Endometrium (tissue), 2 donors: Measurements from ENCODE around the gene TTC33.
"Not testable (repeated sequence)": the region's sequence is repeated elsewhere in the genome, so short reads cannot be mapped to it uniquely, and the experiment has no call there.

Experiments
- FAIRE-seq: peaks from 2 replicates; lab custom pipeline; 2012; peaks lifted over from hg19 to GRCh38; lab: Jason Lieb, UNC
- donor health status: control.
- donor health status: control.

TTC33 gene

GRCh38 chr5:40679148-40679912 is 76.4 kb downstream of the TTC33 start:
- FAIRE-seq: no peak

- no peak for FAIRE-seq
Observed at GRCh38 chr5:40678460-40679147, 77.2 kb downstream of the TTC33 start.

DNA sequence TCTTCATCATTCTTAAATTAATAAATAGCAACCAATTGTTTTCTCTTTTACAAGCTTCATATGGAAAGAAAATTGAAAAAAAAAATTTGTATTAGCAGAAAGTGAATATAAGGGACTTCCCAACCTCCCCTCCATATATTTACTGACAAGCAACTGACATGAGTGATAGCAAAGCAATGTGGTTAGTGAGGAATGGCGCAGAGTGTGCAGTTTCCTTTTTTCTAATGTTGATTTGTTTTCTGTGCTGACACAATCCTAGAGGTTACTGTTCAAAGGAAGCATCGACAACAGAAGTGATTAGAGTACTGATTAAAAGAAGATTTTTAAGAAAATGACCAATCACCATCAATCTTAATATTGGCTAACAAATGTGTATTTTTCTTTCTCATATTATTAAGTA is 77.7 kb downstream of the TTC33 start:
- no peak for FAIRE-seq

- no peak for FAIRE-seq
Observed at GRCh38 chr5:40677456-40677855, 78.3 kb downstream of the TTC33 start.

GRCh38 chr5:40676613-40677343 is 79.0 kb downstream of the TTC33 start:
- FAIRE-seq: no peak

DNA sequence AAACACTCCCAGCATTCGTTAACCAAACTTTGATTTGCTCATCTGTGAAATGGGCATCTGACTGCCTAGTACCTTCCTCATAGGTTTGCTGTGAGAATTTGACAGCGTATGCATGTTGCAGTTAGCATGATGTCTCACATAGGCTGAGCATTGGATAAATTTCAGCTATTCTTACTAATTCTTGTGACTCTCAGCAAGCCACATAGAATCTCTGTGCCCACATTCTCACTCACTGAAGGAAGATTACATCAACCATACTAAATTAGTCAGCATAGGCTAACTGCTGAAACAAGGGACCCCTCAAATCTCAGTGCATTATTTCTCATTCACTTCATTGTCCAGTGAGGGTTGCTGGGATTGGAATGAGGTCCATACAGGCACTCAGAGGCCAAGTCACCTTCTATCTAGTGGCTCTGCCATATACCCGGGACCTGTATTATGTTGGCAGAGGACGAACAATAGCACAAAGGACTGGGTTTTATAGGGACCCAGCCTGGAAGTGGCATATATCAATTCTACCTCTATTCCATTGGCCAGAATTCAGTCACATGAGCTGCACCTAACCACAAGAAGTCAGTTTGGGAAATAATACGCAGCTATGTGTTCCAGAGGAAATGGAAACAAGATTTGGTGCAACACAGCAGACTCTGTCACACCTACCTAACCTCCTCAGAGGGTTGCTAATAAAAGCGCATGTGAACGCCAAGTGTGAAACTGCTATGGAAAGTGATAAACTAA is 80.2 kb downstream of the TTC33 start:
- no peak for FAIRE-seq

DNA sequence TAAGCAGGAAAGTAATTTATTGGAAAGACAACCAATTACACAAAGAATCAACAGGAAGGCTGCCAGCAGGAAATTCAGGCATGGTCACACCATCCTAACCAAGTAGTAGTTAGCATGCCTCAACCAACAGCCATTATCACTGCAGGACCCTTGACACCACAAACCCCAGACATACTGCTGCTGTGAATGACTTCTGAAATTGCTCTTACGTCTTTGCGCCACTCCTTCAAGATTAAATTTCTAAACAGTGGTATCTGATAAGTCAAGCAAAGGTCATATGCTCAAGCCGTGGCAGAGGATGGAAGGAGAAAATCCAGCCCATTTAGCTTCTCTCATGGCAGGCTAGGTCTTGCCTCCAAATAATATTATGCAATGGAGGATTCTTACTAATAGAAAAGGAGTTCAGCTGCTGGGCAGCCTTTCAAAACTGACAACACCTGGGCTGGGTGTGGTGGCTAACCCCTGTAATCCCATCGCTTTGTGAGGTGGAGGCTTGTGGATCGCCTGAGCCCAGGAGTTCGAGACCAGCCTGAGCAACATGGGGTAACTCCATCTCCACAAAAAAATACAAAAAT is 81.0 kb downstream of the TTC33 start:
- no peak for FAIRE-seq

- FAIRE-seq: no peak
Observed at GRCh38 chr5:40672425-40672824, 83.3 kb downstream of the TTC33 start.

DNA sequence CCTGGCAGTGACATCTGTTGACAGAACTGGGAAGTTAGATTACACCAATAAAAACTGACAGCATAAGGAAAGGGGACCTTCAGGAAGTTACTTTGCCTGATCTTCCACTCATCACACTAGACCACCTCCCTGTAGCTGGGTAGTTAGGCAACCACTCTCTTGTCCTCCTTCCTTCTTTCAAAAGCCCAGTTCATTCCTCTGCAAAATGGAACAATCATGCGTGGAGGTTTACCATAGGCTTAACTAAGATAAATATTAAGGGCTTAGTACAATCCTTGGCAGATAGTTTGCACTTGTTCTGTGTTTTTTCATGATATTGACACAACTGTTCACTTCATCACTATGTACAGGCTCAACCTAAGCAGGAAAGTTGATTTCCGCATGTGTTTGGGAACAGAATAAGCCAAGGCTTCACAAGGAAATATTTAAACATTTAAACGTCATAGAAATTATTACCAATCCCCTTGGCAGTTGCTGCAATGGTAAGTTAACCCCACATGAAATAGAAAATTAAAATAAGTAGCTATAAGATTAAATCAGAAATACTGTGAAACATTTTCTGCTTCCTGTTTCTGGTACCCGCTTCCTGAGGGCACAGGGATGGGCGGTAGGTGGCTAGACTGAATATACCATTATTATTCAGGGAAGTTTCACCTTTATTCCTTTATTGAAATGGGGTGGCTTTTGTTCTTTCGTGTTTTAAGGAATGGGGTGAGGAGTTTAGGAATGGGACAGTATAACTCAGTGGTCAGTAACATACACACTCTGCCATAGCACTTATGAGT is 86.0 kb downstream of the TTC33 start:
- no peak for FAIRE-seq

DNA sequence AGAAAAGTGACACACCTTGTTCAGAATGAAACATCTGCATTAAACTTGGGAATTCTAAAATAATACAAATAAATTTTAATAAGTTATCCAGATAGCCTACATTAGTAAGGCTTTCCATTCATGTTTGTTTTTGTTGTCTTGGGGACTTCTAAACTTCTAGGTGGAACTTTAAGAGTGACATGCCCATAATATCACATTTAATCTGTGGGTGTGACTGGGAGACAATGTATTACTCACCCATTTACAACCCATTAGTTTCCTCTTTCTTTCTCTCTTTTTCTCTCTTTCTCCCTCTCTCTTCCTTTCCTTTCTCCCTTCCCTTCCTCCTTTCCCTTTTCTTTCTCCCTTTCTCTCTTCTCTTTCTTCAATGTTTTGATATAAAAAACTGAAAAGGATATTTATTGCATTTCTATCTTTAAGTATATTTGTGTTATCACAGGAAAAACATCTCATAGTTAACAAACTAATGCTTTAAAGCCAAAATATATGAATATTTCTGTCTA is 88.5 kb downstream of the TTC33 start:
- no peak for FAIRE-seq

- no peak for FAIRE-seq
Observed at GRCh38 chr5:40666657-40667056, 89.1 kb downstream of the TTC33 start.

GRCh38 chr5:40665635-40666298 is 90.0 kb downstream of the TTC33 start:
- FAIRE-seq: no peak

DNA sequence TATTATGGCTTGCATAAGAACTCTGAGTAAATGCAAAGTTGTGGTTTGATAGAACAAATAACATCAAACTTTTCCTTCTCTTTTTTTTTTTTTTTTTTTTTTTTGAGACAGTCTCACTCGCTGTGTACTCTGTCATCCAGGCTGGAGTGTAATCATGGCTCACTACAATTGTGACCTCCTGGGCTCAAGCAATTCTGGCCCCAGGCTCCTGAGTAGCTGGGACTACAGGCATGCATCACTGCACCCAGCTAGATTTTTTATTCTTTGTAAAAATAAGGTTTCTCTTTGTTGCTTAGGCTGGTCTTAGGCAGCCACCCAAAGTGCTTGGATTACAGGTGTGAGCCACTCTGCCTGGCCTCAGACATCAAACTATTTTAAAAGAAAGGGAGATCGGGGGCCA is 95.0 kb downstream of the TTC33 start:
- no peak for FAIRE-seq

- no peak for FAIRE-seq
Observed at GRCh38 chr5:40656766-40657165, 99.0 kb downstream of the TTC33 start.

DNA sequence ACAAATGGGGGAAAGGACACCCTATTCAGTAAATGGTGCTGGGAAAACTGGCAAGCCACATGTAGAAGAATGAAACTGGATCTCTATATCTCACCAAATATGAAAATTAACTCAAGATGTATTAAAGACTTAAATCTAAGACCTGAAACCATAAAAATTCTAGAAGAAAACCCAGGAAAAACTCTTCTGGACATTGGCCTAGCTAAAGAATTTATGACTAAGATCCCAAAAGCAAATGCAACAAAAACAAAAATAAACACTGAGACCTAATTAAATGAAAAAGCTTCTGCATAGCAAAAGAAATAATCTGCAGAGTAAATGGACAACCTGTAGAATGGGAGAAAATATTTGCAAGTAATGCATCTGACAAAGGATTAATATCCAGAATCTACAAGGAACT is 99.7 kb downstream of the TTC33 start:
- not testable (repeated sequence) for FAIRE-seq

GRCh38 chr5:40655138-40655537 is 100.6 kb downstream of the TTC33 start:
- no peak for FAIRE-seq

DNA sequence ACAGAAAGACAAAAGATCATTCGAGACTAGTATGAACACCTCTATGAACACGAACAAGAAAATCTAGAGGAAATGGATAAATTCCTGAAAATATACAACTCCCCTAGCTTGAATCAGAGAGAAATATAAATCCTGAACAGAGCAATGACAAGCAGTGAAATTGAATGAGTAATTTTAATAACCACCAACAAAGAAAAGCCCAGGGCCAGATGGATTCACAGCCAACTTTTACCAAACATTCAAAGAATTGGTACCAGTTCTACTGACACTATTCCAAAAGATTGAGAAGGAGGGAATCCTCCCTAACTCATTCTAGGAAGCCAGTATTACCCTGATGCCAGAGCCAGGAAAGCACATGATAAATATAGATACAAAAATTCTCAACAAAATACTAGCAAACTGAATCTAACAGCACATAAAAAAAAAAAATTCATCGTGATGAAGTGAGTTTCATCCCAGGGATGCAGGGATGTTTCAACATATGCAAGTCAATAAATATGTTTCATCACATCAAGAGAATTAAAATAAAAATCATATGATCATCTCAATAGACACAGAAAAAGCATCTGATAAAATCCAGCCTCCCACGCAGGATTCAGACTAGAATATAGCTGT is 101.3 kb downstream of the TTC33 start:
- no peak for FAIRE-seq

DNA sequence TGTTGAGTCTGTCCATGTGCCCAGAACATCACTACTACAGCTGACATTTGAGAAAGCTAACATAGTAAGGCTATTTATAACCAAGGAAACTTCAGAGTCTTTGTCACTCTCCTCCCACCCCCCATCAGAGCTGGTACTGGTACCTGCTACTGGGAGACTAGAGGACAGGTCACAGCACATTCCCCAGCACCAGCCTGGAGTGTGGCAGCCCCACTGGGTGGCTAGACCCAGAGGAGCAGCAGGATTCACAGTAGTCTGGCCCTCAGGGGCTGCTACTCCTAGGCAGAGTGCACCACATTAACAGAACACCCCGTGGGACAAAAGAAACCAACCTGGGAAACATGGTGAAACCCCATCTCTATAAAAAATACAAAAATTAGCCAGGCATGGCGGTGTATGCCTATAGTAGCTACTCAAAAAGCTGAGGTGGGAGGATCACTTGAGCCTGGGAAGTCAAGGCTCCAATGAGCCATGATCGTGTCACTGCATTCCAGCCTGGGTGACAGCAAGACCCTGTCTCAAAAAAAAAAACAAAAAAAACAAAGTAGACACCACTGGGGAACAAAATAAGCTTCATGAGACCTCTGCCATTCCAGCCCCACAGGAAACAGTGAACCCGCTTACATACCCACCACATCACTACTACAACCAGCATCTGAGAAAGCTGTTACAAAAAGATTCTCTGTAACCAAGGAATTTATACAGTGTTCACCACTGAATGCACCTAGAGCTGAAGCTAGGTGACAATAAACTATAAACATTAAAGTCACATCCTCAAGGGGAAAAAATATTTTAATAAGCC is 102.3 kb downstream of the TTC33 start:
- FAIRE-seq: no peak
